Thyroid gland (tissue), 4 donors: ENCODE results near the gene ANTXR1. TPM values are rescaled to one million over a fixed set of nuclear protein-coding genes. Genes with fewer than 3 reads are reported as not detected.

Experiments
- DNase-seq, 2 donors: peaks; one replicate each; pipeline ENCODE4 v3.0.0-alpha.2; 2019
- H3K27ac ChIP-seq, 3 donors: fragments of 200-600 bp; sonication (generic); 1 replicate in 2 of 3; 2 replicates in 1 of 3; pipeline ENCODE4 v1.5.1; 2016 to 2019; ENCODE audit warnings: mild to moderate bottlenecking in 1 of 3, moderate library complexity in 1 of 3
- H3K27me3 ChIP-seq: fragments of 200-600 bp; sonication (generic); one replicate; pipeline ENCODE4 v1.5.1; 2019
- H3K36me3 ChIP-seq, 2 donors: fragments of 200-600 bp; sonication (generic); one replicate each; pipeline ENCODE4 v1.5.1; 2016 to 2019
- H3K4me1 ChIP-seq, 2 donors: fragments of 200-600 bp; sonication (generic); one replicate each; pipeline ENCODE4 v1.5.1; 2017 to 2019
- H3K4me3 ChIP-seq, 3 donors: fragments of 200-600 bp; sonication (generic); replicated peaks in 1 of 3; 1 replicate in 2 of 3; 2 replicates in 1 of 3; pipeline ENCODE4 v1.5.1; 2016; ENCODE audit warnings: mild to moderate bottlenecking in 1 of 3
- H3K9me3 ChIP-seq: fragments of 200-600 bp; sonication (generic); one replicate; pipeline ENCODE4 v1.5.1; 2017
- POLR2A ChIP-seq, 2 donors: fragments of 450-650 bp; IDR thresholded peaks; one replicate each; pipeline ENCODE4 v1.6.1; 2017; ENCODE audit warnings: antibody characterized with exemption in 2 of 2, mild to moderate bottlenecking in 2 of 2, moderate library complexity in 1 of 2
- WGBS, 2 donors: methylation state at CpG; one replicate each; pipeline ENCODE4 v1.1.5; 2017; 5-methylcytosine and 5-hydroxymethylcytosine counted together
- intact Hi-C: fragments of 100-400 bp; cut with DNase I; formaldehyde crosslinking; loops from one replicate; pipeline ENCODE4 v1.15.1; 2023
- total RNA-seq, 4 donors: library from RNA; depleted of rRNA; stranded (reverse); fragments of >200 nt; gene quantifications; one replicate each; pipeline ENCODE4 v1.2.3, GENCODE V29; 2016
- TF ChIP-seq, protein P1 (sequence below), 6 experiments: fragments of 200-600 bp in 3 of 6; fragments of 450-650 bp in 3 of 6; sonication (generic) in 3 of 6; IDR thresholded peaks; one replicate each; pipeline ENCODE4 v1.5.1; 2016 to 2019; ENCODE audit warnings: antibody characterized with exemption in 6 of 6, mild to moderate bottlenecking in 2 of 6, inconsistent platforms in 1 of 6, moderate library complexity in 1 of 6

ANTXR1 gene
- total RNA-seq, 4 donors from 2014 or later = 56.4 to 103 (median 79.3) TPM

GRCh38 chr2:69077252-69077950 is 64.4 kb downstream of the ANTXR1 start:
- Histone ChIP-seq H3K9me3 (no peaks in the 10 kb centered on the region), H3K27me3 (no peaks in the 10 kb centered on the region), H3K4me3 (no peak overlapping the region), H3K27ac (peak overlapping the region in 1 of 3 donors; percentile 32), H3K4me1 (peaks cover 0 to 8% of the 10 kb centered on the region in 2 donors), H3K36me3 (no peaks in the 10 kb centered on the region)
- no peak for TF ChIP-seq POLR2A (IDR thresholded peaks at IDR 0.05)
- TF ChIP-seq, protein P1, sequence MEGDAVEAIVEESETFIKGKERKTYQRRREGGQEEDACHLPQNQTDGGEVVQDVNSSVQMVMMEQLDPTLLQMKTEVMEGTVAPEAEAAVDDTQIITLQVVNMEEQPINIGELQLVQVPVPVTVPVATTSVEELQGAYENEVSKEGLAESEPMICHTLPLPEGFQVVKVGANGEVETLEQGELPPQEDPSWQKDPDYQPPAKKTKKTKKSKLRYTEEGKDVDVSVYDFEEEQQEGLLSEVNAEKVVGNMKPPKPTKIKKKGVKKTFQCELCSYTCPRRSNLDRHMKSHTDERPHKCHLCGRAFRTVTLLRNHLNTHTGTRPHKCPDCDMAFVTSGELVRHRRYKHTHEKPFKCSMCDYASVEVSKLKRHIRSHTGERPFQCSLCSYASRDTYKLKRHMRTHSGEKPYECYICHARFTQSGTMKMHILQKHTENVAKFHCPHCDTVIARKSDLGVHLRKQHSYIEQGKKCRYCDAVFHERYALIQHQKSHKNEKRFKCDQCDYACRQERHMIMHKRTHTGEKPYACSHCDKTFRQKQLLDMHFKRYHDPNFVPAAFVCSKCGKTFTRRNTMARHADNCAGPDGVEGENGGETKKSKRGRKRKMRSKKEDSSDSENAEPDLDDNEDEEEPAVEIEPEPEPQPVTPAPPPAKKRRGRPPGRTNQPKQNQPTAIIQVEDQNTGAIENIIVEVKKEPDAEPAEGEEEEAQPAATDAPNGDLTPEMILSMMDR (IDR thresholded peaks at IDR 0.05) = no peak
- DNase-seq = peak; percentile 8 to 12
- intact Hi-C loops = no loop called here
- WGBS, 2 donors = 81 to 85% methylated on average over 10 of the region's 10 CpGs

DNA sequence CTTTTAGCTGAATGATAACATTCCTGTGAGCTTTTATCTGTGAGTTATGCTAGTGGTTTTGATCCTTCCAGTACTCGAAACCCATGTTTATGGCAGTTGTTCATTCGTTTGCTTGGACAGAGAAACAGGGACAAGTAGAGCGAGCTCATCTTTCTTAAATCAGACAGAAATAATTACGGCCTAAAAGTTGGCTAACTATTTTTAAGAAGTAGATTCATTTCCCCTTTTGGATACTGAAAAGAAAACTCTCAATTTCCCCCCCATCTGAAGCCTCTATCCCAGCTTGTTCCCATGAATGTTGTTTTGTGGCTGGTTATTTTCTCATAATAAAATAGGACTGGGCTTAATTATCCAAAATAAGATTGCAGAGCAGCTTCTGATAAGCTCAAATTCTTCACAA is 67.1 kb downstream of the ANTXR1 start:
- intact Hi-C loops = no loop called here
- WGBS, 2 donors = 81 to 88% methylated on average over 4 of the region's 4 CpGs
- no peak overlapping the region for H3K27ac ChIP-seq
- no peaks in the 10 kb centered on the region for H3K36me3 ChIP-seq
- no peak for TF ChIP-seq POLR2A (IDR thresholded peaks at IDR 0.05)
- TF ChIP-seq, protein P1 (IDR thresholded peaks at IDR 0.05) = no peak
- H3K4me3 ChIP-seq = no peak overlapping the region
- peaks cover 0 to 26% of the 10 kb centered on the region in 2 donors for H3K4me1 ChIP-seq
- no peak for DNase-seq
- H3K27me3 ChIP-seq = no peaks in the 10 kb centered on the region
- no peaks in the 10 kb centered on the region for H3K9me3 ChIP-seq

GRCh38 chr2:69081001-69081580 is 68.1 kb downstream of the ANTXR1 start:
- Histone ChIP-seq H3K4me1 (peaks cover 2 to 29% of the 10 kb centered on the region in 2 donors), H3K36me3 (no peaks in the 10 kb centered on the region), H3K9me3 (no peaks in the 10 kb centered on the region), H3K27ac (no peak overlapping the region), H3K4me3 (no peak overlapping the region), H3K27me3 (no peaks in the 10 kb centered on the region)
- DNase-seq = no peak
- TF ChIP-seq, protein P1 (IDR thresholded peaks at IDR 0.05) = no peak
- TF ChIP-seq POLR2A (IDR thresholded peaks at IDR 0.05) = no peak
- WGBS, 2 donors = 77 to 94% methylated on average over 3 of the region's 3 CpGs
- intact Hi-C loops = no loop called here

DNA sequence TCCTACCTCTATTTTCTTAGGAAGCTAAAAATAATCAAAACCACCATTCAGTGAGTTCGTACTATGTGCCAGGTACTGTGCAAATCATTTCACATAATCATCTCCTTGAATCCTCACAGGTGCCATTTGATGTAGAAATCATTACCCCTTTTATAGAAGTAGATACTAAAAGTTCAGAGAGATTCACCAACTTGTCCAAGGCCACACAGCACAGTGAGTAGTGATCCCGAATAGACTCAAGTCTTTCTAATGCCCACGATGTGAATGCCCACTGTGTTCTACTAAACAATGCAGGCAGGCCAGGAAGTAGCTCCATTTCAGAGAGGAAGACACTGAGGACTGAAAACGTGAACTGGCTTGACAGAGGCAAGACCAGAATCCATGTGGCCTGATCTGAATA is 68.8 kb downstream of the ANTXR1 start:
- Histone ChIP-seq H3K27me3 (no peaks in the 10 kb centered on the region), H3K27ac (peak overlapping the region in 1 of 3 donors; percentile 46), H3K4me3 (no peak overlapping the region), H3K36me3 (no peaks in the 10 kb centered on the region), H3K4me1 (peaks cover 4 to 36% of the 10 kb centered on the region in 2 donors), H3K9me3 (no peaks in the 10 kb centered on the region)
- DNase-seq = no peak
- WGBS, 2 donors = 85 to 90% methylated on average over 4 of the region's 4 CpGs
- TF ChIP-seq POLR2A (IDR thresholded peaks at IDR 0.05) = no peak
- TF ChIP-seq, protein P1 (IDR thresholded peaks at IDR 0.05) = no peak
- intact Hi-C loops = no loop called here

DNA sequence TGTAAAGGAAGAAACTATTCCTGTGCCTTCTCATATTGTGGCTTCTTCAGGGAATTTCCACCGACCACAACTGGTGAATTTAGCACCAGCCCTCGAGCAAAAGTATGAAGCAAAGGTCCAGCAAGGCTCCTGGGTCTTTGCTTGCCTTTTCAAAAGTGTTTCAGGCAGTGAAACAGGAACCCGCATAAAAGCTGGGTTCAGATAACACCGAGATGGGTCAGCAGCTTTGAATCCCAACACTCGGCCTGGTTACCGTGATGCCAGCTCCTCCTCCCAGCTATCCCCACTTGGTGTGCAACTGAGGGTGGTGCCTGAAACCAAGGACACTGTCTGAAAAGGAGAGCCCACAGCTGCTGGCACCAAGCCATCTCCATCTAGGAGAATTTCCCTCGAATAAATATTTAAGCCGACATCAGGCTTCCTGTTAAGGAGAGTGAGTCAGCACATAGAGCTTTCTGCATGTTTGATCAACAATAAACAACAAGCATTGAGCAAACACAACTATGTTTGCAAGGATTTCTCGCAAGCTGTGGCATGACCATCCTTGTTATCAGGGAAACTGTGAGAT is 69.5 kb downstream of the ANTXR1 start:
- Histone ChIP-seq H3K4me3 (no peak overlapping the region), H3K9me3 (no peaks in the 10 kb centered on the region), H3K27ac (peak overlapping the region in 2 of 3 donors; percentile 46 to 62), H3K27me3 (no peaks in the 10 kb centered on the region), H3K4me1 (peaks cover 4 to 41% of the 10 kb centered on the region in 2 donors), H3K36me3 (no peaks in the 10 kb centered on the region)
- intact Hi-C loops = no loop called here
- DNase-seq = peak; percentile 12 to 16
- TF ChIP-seq, protein P1 (IDR thresholded peaks at IDR 0.05) = no peak
- TF ChIP-seq POLR2A (IDR thresholded peaks at IDR 0.05) = no peak
- WGBS, 2 donors = 70 to 74% methylated on average over 8 to 9 of the region's 9 CpGs
